Embryonic facial prominence (tissue), 1 donor: ENCODE data around the gene MC1R.
"Not testable (repeated sequence)": the region's sequence is repeated elsewhere in the genome, so short reads cannot be mapped to it uniquely, and the experiment has no call there.

ENCODE experiments used
- DNase-seq: peaks from one replicate; pipeline ENCODE4 v3.0.0-alpha.2; 2016; ENCODE audit errors: extremely low spot score

The MC1R gene

DNA sequence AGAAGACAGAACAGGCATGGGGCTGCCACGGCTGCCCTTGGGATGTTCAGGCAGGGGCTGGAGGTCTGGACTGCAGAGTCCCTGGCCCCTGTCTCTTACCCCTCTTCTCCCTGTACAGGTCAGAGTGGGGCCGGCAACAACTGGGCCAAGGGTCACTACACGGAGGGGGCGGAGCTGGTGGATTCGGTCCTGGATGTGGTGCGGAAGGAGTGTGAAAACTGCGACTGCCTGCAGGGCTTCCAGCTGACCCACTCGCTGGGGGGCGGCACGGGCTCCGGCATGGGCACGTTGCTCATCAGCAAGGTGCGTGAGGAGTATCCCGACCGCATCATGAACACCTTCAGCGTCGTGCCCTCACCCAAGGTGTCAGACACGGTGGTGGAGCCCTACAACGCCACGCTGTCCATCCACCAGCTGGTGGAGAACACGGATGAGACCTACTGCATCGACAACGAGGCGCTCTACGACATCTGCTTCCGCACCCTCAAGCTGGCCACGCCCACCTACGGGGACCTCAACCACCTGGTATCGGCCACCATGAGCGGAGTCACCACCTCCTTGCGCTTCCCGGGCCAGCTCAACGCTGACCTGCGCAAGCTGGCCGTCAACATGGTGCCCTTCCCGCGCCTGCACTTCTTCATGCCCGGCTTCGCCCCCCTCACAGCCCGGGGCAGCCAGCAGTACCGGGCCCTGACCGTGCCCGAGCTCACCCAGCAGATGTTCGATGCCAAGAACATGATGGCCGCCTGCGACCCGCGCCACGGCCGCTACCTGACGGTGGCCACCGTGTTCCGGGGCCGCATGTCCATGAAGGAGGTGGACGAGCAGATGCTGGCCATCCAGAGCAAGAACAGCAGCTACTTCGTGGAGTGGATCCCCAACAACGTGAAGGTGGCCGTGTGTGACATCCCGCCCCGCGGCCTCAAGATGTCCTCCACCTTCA, 16.2 kb downstream of the MC1R start:
- no peak for DNase-seq

DNA sequence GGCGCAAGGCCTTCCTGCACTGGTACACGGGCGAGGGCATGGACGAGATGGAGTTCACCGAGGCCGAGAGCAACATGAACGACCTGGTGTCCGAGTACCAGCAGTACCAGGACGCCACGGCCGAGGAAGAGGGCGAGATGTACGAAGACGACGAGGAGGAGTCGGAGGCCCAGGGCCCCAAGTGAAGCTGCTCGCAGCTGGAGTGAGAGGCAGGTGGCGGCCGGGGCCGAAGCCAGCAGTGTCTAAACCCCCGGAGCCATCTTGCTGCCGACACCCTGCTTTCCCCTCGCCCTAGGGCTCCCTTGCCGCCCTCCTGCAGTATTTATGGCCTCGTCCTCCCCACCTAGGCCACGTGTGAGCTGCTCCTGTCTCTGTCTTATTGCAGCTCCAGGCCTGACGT, 17.0 kb downstream of the MC1R start:
- not testable (repeated sequence) for DNase-seq

DNA sequence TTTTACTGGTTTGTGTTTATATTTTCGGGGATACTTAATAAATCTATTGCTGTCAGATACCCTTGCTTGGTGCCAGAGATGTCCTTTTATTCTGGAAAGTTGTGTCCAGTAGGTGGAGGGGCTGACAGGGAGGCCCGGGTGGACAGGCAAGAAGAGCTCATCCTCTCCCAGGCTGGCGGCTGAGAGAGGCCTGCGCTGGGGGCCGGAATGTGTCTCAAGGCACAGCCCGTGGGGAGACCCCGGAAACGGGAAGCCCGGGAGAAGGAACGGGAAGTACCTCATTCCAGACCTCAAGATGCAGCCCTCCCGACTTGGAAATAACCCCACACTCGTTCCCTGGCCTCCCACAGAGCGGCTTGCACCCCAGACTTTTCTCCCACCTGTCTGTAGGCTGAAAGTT, 17.4 kb downstream of the MC1R start:
- DNase-seq, result no peak

DNA sequence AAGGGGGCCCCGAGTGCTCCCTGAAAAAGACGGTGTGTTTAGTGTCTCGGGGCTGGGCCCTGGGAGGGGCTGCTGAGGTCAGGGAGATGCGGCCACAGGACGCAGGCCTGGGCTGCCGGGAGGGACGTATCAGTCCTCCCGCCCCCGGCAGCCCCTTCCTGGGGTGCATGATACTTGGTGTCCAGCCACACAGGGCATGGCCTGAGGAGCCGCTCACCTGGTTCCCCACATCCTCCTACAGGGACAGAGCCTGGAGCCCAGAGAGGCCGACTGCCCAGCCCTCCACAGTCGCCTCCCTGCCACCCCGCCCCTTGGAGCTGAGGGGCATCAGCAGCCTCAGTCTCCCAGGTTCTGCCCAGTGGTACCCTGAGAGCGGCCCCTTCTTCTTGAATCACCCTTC, 17.8 kb downstream of the MC1R start:
- no peak for DNase-seq

DNA sequence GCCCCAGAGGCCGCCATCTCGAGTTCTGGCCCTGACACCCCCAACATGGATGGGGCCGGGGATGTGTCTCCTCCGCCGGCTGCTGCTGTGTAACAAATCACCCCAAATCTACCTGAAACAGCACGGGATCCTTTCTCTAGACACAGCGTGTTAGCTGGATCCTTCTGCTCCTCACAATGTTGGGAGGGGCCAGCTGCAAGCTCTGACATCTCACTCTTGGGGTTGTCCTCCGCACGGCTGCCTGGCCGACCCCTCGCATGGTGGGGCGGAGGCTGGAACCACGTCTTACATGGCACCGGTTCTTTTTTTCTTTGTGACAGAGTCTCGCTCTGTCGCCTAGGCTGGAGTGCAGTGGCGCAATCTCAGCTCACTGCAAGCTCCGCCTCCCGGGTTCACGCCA, 18.3 kb downstream of the MC1R start:
- no peak for DNase-seq

DNA sequence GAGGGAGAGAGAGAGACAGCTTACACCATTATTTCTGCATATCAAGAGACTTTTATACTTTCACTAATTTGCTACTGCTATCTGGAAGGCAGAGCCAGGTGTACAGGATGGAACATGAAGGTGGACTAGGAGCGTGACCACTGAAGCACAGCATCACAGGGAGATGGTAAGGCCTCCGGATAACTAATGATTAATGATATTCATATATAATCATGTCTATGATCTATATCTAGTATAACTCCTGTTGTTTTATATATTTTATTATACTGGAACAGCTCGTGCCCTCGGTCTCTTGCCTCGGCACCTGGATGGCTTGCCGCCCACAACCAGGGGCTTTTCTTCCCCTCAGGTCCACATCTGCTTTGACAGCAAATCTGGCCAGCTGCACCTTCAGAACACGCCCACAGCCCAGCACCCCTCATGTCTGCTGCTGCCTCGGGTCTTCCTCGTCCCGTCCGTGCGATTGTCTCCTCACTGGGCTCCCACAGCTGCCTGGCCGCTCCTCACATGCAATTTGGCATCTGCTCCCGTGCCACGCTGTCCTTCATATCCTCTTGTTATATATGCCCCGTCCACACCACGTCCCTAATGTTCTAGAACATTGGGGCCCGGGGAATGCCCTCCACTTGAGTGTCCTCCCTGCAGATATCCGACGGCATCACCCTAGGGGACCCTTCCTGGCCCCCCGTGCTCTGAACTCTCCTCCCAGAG, 19.7 kb downstream of the MC1R start:
- DNase-seq, result no peak

DNA sequence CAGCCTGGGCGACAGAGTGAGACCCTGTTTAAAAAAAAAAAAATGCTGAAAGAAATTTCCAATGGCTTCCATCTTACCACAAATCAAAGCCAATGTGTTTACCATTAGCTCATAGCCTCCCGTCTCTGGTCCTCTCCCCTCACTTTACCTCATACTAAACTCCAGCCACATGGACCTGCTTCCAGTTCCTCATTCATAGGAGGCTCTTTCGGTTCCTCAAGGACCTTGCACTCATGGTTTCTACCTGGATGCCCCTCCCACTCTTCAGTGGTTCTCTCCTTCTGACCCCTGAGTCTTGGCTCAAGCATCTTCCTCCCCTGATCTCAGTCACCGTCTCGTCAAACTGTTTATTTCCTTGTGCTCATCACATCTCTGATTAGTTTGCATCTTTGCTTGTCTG, 26.1 kb downstream of the MC1R start:
- DNase-seq, result no peak

DNA sequence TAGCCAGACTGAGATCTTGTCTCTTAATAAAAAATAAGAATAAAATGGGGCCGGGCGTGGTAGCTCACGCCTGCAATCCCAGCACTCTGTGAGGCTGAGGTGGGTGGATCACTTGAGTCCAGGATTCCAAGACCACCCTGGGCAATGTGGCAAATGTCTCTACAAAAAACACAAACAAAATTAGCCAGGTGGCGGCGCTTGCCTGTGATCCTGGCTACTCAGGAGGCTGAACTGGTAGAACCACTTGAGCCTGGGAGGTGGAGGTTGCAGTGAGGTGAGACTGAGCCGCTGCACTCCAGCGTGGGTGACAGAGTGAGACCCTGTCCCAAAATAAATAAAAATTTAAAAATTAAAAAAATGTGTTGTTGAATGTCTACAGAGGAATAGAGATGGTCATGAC, 27.0 kb downstream of the MC1R start:
- DNase-seq, result no peak

DNA sequence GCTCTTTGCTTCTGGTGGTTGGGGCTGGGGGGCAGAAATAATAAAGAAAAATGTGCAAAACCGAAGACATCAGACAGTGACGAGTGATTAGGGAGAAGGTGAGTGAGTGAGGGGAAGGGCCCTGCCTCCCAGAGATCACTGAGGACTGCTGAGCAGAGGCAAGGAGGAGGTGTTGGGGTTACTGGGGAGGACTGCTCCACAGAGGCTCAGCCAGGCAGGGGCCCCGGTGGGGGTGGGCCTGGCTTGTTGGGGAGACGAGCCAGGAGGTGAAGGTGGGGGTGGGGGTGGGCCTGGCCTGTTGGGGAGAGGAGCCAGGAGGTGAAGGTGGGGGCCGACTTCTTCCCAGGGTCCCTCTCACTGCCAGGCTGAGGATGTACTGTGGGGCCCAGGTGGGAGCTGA, 27.9 kb downstream of the MC1R start:
- no peak for DNase-seq

DNA sequence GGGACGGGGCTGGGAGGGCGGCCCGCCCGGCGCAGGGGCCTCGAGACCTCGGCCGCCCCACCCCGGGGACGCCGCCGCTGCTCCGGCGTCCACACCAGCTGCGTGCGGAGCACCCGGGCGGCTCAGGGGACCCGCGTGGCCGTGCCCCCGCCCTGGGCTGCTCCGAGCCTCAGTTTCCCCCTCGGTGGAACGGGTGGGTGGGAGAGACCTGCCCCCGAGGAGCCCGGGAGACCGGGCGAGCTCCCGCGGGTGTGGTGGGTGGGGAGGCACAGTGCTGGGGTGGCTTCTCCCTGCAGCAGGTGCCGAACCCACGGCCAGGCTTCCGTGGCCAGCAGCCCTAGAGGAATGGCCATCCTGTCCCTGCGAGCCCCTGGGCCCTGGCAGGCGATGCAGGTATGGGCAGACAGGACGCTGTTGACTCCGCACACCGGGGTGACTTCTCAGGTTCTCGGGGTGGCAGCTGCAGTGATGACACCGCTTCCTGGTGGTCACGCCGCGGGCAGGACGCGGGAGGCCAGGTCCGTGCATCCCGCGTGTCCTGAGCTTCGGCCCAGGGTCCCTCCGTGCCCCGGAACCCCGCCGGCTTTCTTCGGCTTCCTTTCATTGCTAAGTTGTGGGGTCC, 30.6 kb downstream of the MC1R start:
- no peak for DNase-seq

DNA sequence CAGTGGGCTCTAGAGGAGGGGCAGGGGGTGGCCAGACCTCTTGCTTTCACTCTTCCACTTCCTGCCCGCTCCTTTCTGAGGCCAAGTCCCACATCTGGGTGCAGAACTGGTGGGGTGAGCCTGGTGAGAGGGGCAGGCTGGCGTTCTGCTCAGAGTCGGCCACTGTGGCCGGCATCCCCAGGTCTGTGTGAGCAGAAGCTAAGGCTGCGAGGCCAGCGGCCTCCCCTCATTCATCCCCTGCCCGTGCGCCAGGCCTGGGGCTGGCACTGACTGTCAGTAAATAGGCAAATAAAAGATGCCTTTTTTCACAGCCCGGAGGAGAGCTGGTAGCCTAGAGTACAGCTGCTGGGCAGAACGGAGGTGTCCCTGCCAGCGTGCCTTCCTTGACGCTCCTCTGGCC, 31.1 kb downstream of the MC1R start:
- no peak for DNase-seq

DNA sequence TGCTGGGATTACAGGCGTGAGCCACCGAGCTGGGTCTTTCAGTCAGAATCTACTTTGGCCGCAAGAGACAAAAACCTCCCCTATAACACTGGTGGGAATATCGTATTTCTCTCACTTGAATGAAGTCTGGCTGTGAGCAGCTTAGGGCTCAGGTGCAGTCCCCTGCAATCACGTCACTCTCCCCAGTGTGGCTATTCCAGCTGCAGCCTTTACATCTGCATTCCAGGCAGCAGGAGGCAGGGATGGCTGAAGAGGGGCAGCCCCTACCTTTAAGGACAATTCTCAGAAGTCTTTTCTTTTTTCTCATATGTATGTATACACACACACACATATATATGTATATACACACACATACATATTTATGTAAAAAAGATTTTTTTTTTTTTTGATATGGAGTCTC, 32.8 kb downstream of the MC1R start:
- no peak for DNase-seq

DNA sequence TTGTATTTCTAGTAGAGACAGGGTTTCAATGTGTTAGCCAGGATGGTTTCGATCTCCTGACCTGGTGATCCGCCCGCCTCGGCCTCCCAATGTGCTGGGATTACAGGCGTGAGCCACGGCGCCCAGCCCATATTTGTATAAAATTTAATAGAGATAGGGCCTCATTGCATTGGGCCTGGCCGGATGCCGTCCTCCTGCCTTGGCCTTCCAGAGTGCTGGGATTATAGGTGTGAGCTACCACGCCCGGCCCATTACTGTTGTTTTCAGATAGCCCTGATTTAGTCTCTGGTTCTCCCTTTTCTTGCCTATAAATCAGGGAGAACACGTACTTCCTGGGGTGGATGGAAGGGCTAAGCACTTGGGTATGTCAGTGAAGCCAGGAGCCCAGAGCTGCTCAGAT, 33.4 kb downstream of the MC1R start:
- no peak for DNase-seq

DNA sequence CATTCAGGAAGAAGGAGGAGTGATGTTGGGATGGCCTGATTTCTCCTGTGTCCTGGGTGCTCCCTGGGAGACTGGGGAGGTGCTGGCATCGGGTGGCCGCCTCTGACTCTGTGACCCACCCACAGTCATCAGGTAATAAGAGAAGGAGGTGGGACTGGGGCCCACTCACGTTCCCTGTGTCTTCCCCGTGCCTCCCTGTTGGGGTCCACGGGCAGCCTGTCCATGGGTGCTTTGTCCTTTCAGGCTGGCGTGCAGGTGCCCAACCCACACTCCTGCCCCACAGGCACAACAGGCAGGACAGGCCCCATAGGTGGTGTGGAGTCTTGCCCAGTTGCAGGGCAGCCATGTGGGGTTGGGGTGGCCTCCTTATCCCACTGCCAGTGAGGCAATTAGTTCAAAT, 33.9 kb downstream of the MC1R start:
- DNase-seq, result no peak

DNA sequence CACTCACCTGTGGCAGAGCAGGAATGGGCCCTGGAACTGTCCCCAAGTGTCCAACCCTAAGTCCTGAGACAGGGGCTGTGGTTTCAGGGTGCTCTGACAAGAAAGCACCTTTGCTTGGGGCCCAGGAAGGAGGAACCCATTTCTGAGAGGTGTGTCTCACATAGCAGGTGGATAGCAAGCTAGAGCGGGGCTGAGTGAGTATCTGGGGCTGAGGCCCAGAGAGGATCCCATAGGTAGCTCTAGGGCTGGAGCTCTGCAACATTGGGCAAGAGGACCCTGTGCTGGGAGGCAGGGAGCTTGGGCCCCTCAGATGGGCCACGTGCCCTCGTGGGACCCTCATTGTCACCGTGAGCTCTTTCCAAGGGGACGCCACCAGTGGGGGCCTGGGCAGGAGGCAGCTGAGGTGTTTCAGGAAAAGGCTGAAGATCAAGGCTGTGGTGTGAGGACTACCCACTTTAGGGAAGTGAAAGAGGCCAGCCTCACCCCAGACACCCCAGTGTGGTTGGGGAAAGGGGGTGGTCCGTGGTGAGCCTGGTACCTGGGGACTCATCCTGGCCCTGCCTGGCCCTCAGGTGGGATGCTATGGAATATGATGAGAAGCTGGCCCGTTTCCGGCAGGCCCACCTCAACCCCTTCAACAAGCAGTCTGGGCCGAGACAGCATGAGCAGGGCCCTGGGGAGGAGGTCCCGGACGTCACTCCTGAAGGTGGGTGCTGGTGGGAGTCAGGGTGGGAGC, 35.2 kb downstream of the MC1R start:
- no peak for DNase-seq

DNA sequence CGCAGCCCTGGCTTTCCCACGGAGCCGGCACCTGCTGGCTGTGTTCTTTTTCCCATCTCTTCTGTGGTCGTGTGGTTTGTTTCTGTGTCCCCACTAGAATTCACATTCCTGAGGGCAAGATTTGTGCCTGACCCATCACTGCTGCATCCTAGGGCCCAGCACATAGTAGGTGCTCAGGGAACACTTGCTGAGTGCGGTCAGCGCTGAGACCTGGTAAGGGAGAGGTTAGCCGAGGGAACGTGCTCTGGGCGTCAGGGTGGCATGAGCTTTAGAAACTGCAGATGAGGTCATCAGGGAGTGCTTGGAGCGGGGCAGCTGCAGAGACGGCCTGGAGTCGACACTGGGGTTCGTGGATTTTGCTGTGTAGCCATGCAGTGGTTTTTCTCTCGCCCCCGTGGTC, 35.8 kb downstream of the MC1R start:
- DNase-seq, result no peak

DNA sequence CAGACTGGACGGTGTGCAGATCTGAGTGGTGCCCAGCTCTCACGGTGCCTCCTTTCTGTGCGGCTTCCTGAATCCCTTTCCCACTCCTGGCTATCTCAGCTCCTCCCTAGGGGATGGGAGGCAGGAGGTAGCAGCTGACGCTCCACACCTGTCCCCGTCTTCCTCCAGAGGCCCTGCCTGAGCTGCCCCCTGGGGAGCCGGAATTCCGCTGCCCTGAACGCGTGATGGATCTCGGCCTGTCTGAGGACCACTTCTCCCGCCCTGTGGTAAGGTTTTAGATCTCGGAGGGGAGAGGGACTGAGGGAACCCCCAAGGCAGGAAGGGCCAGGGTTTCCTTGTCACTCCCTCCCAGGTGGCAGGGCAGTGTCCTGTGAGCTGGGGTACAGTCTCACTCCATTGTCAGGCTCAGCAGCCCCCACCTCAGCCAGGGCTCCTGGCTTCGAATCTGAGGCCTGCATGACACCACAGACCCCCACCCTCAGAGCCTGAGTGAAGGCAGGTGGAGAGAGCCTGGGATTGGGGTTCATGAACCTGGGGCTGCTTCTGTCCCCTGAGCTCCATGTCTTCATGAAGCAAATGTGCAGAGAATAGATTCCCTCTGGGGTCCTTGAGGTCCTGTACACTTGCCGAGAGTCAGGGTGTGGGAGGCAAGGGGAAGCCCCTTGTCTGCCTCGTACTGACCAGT, 36.5 kb downstream of the MC1R start:
- no peak for DNase-seq

DNA sequence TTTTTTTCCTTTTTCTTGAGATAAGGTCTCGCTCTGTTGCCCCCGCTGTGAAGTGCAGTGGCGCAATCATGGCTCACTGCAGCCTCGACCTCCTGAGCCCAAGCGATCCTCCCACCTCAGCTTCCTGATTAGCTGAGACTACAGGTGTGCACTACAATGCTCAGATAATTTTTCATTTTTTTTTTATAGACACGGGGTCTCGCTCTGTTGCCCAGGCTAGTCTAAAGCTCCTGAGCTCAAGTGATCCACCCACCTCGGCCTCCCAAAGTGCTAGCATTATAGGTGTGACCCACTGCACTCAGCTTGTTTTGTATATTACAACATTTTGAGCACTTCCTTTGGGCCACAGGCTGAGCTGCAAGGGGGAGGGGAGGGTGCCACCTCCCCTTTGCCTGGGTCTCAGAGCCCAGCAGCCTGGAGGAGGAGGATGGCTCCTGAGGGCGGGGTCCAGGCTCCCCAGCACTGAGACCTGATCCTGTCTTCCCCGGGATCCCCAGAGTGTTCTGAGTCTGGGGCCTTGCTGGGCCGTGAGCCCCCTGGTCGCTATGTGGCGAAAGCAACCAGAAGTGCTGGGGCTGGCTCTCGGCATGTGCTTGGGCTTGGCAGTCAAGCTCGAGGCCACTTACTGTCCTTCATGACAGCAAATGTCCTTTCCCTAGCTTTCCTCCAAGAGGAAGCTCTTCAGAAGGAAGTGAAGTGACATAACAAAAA, 38.0 kb downstream of the MC1R start:
- DNase-seq, result no peak

DNA sequence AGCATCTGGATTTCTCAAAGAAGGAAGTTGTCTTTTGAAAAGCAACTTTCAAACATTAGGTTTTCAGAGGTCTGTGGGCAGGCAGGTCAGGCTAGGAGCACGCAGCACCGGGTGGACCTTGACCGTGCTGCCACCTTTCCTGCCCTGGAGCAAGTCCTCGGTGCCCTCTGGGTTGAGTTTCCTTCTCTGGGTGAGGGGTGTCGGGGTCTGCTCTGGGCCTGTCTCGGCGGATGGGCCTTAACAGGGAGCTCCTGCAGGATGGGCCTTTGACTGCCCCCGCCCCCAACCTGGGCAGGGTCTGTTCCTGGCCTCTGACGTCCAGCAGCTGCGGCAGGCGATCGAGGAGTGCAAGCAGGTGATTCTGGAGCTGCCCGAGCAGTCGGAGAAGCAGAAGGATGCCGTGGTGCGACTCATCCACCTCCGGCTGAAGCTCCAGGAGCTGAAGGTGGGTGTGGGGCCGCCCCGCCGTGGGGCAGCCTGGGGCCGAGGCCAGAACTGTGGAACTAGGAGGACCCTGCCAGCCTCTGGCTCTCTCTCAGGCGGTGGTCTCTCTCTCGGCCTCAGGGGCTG, 38.6 kb downstream of the MC1R start:
- no peak for DNase-seq

DNA sequence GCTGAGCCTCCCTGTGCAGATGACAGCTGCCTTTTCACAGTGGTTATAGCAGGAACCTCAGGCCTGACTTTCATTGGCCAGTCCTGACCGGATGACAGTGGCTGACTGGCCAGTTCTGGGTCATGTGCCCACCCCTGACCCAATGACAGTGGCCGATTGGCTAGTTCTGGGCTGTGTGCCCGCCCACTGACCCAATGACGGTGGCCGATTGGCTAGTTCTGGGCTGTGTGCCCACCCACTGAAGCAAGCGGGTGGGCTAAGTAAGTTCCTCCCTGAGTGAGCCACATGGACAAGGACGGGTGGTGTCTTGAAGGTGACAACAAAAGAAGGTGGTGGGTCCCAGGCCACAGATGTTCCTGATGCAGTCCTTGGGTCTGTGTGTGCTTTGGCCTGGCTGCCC, 39.4 kb downstream of the MC1R start:
- no peak for DNase-seq

DNA sequence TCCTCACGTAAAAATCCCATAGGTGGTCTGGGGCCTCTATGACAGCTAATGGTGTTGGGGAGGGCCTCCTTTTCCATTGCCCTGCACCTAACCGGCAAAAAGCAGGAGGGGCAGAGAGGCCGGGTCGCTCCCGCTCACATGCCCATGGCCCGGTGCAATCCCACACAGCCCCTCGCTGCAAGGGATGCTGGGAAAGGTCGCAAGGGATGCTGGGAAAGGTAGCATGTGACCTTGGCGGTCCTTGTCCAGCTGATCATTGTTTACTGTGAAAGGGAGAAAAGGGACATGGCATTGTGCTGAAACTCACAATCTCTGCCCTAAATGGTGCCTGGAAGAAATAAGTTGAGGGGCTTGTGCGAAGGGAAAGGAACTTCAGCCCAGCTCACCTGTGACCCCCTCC, 39.9 kb downstream of the MC1R start:
- DNase-seq, result no peak
